Measurements from ENCODE around the gene ADGRF3. TPM values are rescaled to one million over a fixed set of nuclear protein-coding genes. Genes with fewer than 3 reads are reported as not detected.

ADGRF3 gene
- total and polyA plus RNA-seq, 8 donors, result 0.28 to 1.4 (median 0.67) TPM

DNA sequence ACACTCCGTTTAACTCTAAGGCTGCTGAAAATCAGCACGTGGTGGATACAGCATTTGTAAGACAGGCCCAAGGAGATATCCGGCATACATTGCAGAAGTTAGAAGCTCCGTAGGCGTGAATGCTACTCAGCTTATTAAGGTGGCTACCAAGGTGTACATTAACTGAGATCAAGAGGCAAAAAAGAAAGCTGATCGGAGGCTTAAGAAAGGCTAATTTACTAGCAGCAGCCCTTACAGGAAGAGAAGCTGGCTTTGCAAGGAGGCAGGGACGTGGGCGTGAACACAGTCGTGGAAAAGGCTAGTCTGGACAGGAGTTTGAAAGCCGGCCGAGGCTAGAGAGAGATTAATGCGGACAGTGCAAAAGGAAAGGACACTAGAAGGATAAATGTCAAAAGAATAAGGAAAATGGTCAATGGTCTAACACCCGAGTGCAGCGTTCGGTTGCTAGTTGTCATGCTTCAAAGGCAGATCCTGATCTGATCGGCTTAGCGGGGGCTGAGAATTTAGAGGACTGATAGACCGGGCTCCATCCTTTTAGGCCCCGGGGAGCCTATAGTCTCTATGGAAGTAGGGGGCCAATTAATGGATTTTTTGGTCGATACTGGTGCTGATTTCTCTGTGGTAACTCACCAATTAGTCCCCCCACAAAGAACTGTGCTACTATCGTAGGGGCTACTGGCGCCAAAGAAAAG, 46.2 kb downstream of the ADGRF3 start:
- intact Hi-C loops (cut with DNase I), result no loop called here
- no peaks in the 10 kb centered on the region for H3K27me3 ChIP-seq
- peak in 3 of 4 donors; percentile 31 to 56 (median 49) for ATAC-seq
- TF ChIP-seq CTCF (IDR thresholded peaks at IDR 0.05), result no peak
- H3K4me3 ChIP-seq, result peak overlapping the region in 3 of 4 donors; percentile 28 to 56 (median 39)
- peak overlapping the region in 3 of 4 donors; percentile 65 to 89 (median 74) for H3K27ac ChIP-seq
- WGBS, 2 donors, result 39 to 42% methylated on average over 22 of the region's 22 CpGs
- DNase-seq, result peak in 1 of 6 donors; percentile 41
- FAIRE-seq, result no peak
- H3K4me1 ChIP-seq, result peaks cover 0 to 4% (median 0%) of the 10 kb centered on the region in 3 donors
- H3K36me3 ChIP-seq, result no peaks in the 10 kb centered on the region
- H3K9me3 ChIP-seq, result no peaks in the 10 kb centered on the region

GRCh38 chr2:26299471-26300101, 47.0 kb downstream of the ADGRF3 start:
- FAIRE-seq (no peak), DNase-seq (peak in 3 of 6 donors; percentile 24 to 45 (median 44)), ATAC-seq (peak; percentile 73 to 87 (median 80))
- Histone ChIP-seq H3K27ac (peak overlapping the region; percentile 35 to 89 (median 70)), H3K27me3 (no peaks in the 10 kb centered on the region), H3K4me1 (peaks cover 0 to 4% (median 0%) of the 10 kb centered on the region in 3 donors), H3K4me3 (peak overlapping the region; percentile 8 to 56 (median 34)), H3K9me3 (no peaks in the 10 kb centered on the region), H3K36me3 (no peaks in the 10 kb centered on the region)
- intact Hi-C loops (cut with DNase I), result no loop called here
- 0 to 2% methylated on average over 9 of the region's 9 CpGs for WGBS, 2 donors
- TF ChIP-seq CTCF (IDR thresholded peaks at IDR 0.05), result no peak

GRCh38 chr2:26298638-26299393, 47.8 kb downstream of the ADGRF3 start:
- DNase-seq (peak in 3 of 6 donors; percentile 27 to 65 (median 29)), ATAC-seq (peak; percentile 61 to 72 (median 68)), FAIRE-seq (no peak)
- Histone ChIP-seq H3K27me3 (no peaks in the 10 kb centered on the region), H3K9me3 (no peaks in the 10 kb centered on the region), H3K27ac (peak overlapping the region; percentile 35 to 89 (median 70)), H3K4me3 (peak overlapping the region; percentile 8 to 56 (median 34)), H3K36me3 (no peaks in the 10 kb centered on the region), H3K4me1 (peaks cover 0 to 4% (median 0%) of the 10 kb centered on the region in 3 donors)
- intact Hi-C loops (cut with DNase I), result no loop called here
- 14 to 15% methylated on average over 30 of the region's 30 CpGs for WGBS, 2 donors
- TF ChIP-seq CTCF (IDR thresholded peaks at IDR 0.05), result no peak

DNA sequence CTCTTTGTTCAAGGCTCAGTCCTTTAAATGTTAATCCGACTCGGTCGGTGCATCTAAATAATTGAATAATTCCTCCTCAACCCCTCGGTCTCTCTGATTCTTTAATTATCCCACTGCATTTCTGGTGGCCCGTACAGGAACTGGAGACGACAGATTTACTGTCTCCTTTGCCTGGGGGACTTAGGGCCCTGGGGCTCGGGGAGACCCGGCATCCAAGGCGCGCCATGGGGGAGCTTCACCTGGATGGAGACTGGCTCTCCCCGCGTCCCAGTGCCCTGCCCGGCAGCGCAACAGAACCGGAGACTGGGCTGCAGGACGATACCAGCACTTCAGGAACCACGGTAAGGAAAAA, 48.3 kb downstream of the ADGRF3 start:
- 79 to 87% methylated on average over 17 of the region's 17 CpGs for WGBS, 2 donors
- FAIRE-seq (no peak), ATAC-seq (no peak), DNase-seq (no peak)
- Histone ChIP-seq H3K36me3 (no peaks in the 10 kb centered on the region), H3K9me3 (no peaks in the 10 kb centered on the region), H3K4me3 (peak overlapping the region in 2 of 4 donors; percentile 28 to 56), H3K27ac (peak overlapping the region; percentile 35 to 89 (median 70)), H3K27me3 (no peaks in the 10 kb centered on the region), H3K4me1 (peaks cover 0 to 4% (median 0%) of the 10 kb centered on the region in 3 donors)
- intact Hi-C loops (cut with DNase I), result no loop called here
- no peak for TF ChIP-seq CTCF (IDR thresholded peaks at IDR 0.05)

Data from pancreas (tissue), 10 donors.